HepG2 (cell line): ENCODE measurements around the gene FAM114A1.

Experiments used
- CTCF ChIP-seq: sonication (generic); formaldehyde crosslinking; IDR thresholded peaks from 2 replicates; pipeline ENCODE4 v1.5.0; 2020; ENCODE audit warnings: mild to moderate bottlenecking, missing genetic modification reagents, moderate library complexity
- FOSL1 ChIP-seq: sonication (generic); formaldehyde crosslinking; IDR thresholded peaks from 2 replicates; pipeline ENCODE4 v1.9.0; 2021; ENCODE audit warnings: missing genetic modification reagents, borderline replicate concordance
- MXI1 ChIP-seq: IDR thresholded peaks from 3 replicates; pipeline ENCODE4 v1.6.1; 2012; ENCODE audit warnings: low read depth, low read length, inconsistent platforms, borderline replicate concordance
- NR2F6 ChIP-seq, 2 experiments: IDR thresholded peaks; 2 replicates each; pipeline ENCODE4 v1.6.1; 2016; ENCODE audit warnings: antibody characterized with exemption in 1 of 2, mild to moderate bottlenecking in 1 of 2
- POLR2A ChIP-seq, 2 experiments: IDR thresholded peaks; 2 replicates each; pipeline ENCODE4 v1.6.1; 2011; ENCODE audit warnings: low read depth in 2 of 2, low read length in 2 of 2, mild to moderate bottlenecking in 1 of 2, moderate library complexity in 1 of 2; ENCODE audit not compliant: insufficient read depth in 1 of 2
- POLR2AphosphoS5 ChIP-seq: IDR thresholded peaks from 2 replicates; pipeline ENCODE4 v1.6.1; 2012; ENCODE audit warnings: low read depth, low read length
- RAD51 ChIP-seq: fragments of 450-650 bp; IDR thresholded peaks from 2 replicates; pipeline ENCODE4 v1.6.1; 2016; ENCODE audit warnings: borderline replicate concordance
- RXRA ChIP-seq: sonication (generic); formaldehyde crosslinking; IDR thresholded peaks from 2 replicates; pipeline ENCODE4 v1.5.1; 2020; ENCODE audit warnings: missing genetic modification reagents
- TCF7L2 ChIP-seq: IDR thresholded peaks from 2 replicates; pipeline ENCODE4 v1.6.1; 2011; ENCODE audit warnings: mild to moderate bottlenecking, low read depth, low read length, moderate library complexity
- TRAFD1 ChIP-seq: sonication (generic); formaldehyde crosslinking; IDR thresholded peaks from 2 replicates; pipeline ENCODE4 v1.5.1; 2020; ENCODE audit warnings: missing genetic modification reagents, mild to moderate bottlenecking, borderline replicate concordance
- ZNF180 ChIP-seq: sonication (generic); formaldehyde crosslinking; IDR thresholded peaks from 2 replicates; pipeline ENCODE4 v1.4.0; 2020; ENCODE audit warnings: low read depth, missing genetic modification reagents, borderline replicate concordance
- ZNF282 ChIP-seq: fragments of 450-650 bp; IDR thresholded peaks from 2 replicates; pipeline ENCODE4 v1.6.1; 2018; ENCODE audit not compliant: partially characterized antibody
- ZNF558 ChIP-seq: sonication (generic); formaldehyde crosslinking; IDR thresholded peaks from 2 replicates; pipeline ENCODE4 v1.9.0; 2022; ENCODE audit warnings: mild to moderate bottlenecking, missing genetic modification reagents, borderline replicate concordance
- ZNF674 ChIP-seq: sonication (generic); formaldehyde crosslinking; IDR thresholded peaks from 2 replicates; pipeline ENCODE4 v1.5.0; 2020; ENCODE audit warnings: low read depth, mild to moderate bottlenecking, missing genetic modification reagents

- TF ChIP-seq CTCF (CRISPR knock-in tag) (no peak), ZNF180 (CRISPR knock-in tag) (no peak), ZNF674 (CRISPR knock-in tag) (no peak), NR2F6 (IDR thresholded peaks at IDR 0.05) (no peak), NR2F6 (CRISPR knock-in tag; IDR thresholded peaks at IDR 0.05) (no peak), ZNF282 (no peak), MXI1 (no peak), TRAFD1 (CRISPR knock-in tag) (no peak), POLR2AphosphoS5 (no peak), RXRA (no peak), POLR2A (IDR thresholded peaks at IDR 0.05; ENCODE audit: insufficient read depth in 1 of 2, low read depth in 2 of 2, low read length in 2 of 2) (peak; percentile 10 to 30; a peak in 1 of 4 replicates), TCF7L2 (no peak), RAD51 (no peak), FOSL1 (CRISPR knock-in tag) (no peak), ZNF558 (no peak)
Measured at GRCh38 chr4:38870098-38870808, 2.6 kb downstream of the FAM114A1 start.
